Osteoblast (primary cell): ENCODE measurements around the gene PPARGC1A. TPM values are rescaled to one million over a fixed set of nuclear protein-coding genes. Genes with fewer than 3 reads are reported as not detected.

Experiments
- DNase-seq: peaks from one replicate; pipeline ENCODE4 v3.0.0; 2011; ENCODE audit warnings: low spot score, mixed read lengths; ENCODE audit not compliant: insufficient read length; ENCODE audit errors: missing footprints
- H2AFZ ChIP-seq: 2 replicates; pipeline ENCODE4 v1.6.0; 2011; ENCODE audit warnings: mild to moderate bottlenecking, low read length
- H3K27ac ChIP-seq: 2 replicates; pipeline ENCODE4 v1.5.1; 2011; ENCODE audit warnings: mild to moderate bottlenecking, low read depth, low read length, moderate library complexity
- H3K27me3 ChIP-seq: 2 replicates; pipeline ENCODE4 v1.6.0; 2012; ENCODE audit warnings: mild to moderate bottlenecking, control low read depth, inconsistent platforms, low read length, moderate library complexity; ENCODE audit not compliant: insufficient read depth
- H3K36me3 ChIP-seq: 2 replicates; pipeline ENCODE4 v1.5.1; 2011; ENCODE audit warnings: mild to moderate bottlenecking, low read length, control low read depth, moderate library complexity; ENCODE audit not compliant: insufficient read depth
- H3K4me1 ChIP-seq: 2 replicates; pipeline ENCODE4 v1.5.1; 2011; ENCODE audit warnings: mild to moderate bottlenecking, low read length, control low read depth, moderate library complexity; ENCODE audit not compliant: insufficient read depth
- H3K4me2 ChIP-seq: 2 replicates; pipeline ENCODE4 v1.6.0; 2011; ENCODE audit warnings: mild to moderate bottlenecking, low read length; ENCODE audit not compliant: insufficient read depth
- H3K4me3 ChIP-seq: fragments of 200-600 bp; sonication (generic); 3 replicates; pipeline ENCODE4 v1.5.1; 2012; ENCODE audit warnings: mild to moderate bottlenecking, low read length, inconsistent platforms; ENCODE audit not compliant: insufficient read depth
- H3K79me2 ChIP-seq: 2 replicates; pipeline ENCODE4 v1.6.0; 2012; ENCODE audit warnings: mild to moderate bottlenecking, low read length, control low read depth, inconsistent platforms; ENCODE audit not compliant: insufficient read depth
- H3K9me3 ChIP-seq: 2 replicates; pipeline ENCODE4 v1.5.1; 2011; ENCODE audit warnings: low read depth, low read length, control low read depth
- H4K20me1 ChIP-seq: 2 replicates; pipeline ENCODE4 v1.6.0; 2012; ENCODE audit warnings: mild to moderate bottlenecking, low read length, control low read depth; ENCODE audit not compliant: insufficient read depth
- total RNA-seq: library from RNA; depleted of rRNA; stranded (reverse); fragments of >200 nt; gene quantifications from 2 replicates; pipeline ENCODE4 v1.2.3, GENCODE V29; 2012
- TF ChIP-seq, protein P1 (sequence below): IDR thresholded peaks from 2 replicates; pipeline ENCODE4 v1.5.1; 2011; ENCODE audit warnings: mild to moderate bottlenecking, low read depth, low read length, moderate library complexity; ENCODE audit errors: extremely low read depth

Gene PPARGC1A
- total RNA-seq, 1 donor, result 2.5 TPM

DNA sequence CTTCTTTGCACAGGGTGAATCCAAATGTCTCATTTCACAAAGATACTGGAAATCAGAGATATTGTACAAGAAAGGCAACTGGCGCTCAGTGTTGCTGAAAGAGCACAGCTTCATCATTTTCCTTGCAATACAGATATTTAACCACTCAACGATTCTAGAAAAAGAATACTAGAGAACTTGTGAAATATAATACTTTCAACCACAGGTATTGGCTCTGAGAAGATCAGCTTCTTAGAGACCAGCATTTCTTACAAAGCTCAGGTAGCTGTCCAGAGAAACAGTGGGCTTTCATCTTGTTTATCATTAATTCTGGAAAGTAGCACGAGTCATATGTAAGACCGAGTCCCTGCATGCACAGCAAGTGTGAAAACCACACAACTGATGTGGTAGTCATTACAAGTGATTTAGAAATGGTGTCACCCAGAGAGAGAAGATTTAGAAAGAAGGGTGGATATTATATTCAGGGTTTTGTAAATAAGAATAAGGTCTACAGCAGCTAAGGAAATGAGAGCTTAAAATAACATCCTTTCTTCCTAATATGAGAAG is 7.8 kb upstream of the PPARGC1A start:
- DNase-seq, result peak; percentile 39
- H3K27me3 ChIP-seq, result no peaks in the 10 kb centered on the region
- no peak overlapping the region for H3K27ac ChIP-seq
- no peaks in the 10 kb centered on the region for H3K79me2 ChIP-seq
- H2AFZ ChIP-seq, result no peak overlapping the region
- H3K36me3 ChIP-seq, result no peaks in the 10 kb centered on the region
- no peaks in the 10 kb centered on the region for H3K9me3 ChIP-seq
- H3K4me1 ChIP-seq, result no peaks in the 10 kb centered on the region
- no peak overlapping the region for H3K4me2 ChIP-seq
- TF ChIP-seq, protein P1, sequence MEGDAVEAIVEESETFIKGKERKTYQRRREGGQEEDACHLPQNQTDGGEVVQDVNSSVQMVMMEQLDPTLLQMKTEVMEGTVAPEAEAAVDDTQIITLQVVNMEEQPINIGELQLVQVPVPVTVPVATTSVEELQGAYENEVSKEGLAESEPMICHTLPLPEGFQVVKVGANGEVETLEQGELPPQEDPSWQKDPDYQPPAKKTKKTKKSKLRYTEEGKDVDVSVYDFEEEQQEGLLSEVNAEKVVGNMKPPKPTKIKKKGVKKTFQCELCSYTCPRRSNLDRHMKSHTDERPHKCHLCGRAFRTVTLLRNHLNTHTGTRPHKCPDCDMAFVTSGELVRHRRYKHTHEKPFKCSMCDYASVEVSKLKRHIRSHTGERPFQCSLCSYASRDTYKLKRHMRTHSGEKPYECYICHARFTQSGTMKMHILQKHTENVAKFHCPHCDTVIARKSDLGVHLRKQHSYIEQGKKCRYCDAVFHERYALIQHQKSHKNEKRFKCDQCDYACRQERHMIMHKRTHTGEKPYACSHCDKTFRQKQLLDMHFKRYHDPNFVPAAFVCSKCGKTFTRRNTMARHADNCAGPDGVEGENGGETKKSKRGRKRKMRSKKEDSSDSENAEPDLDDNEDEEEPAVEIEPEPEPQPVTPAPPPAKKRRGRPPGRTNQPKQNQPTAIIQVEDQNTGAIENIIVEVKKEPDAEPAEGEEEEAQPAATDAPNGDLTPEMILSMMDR, result no peak
- no peaks in the 10 kb centered on the region for H4K20me1 ChIP-seq
- no peak overlapping the region for H3K4me3 ChIP-seq

GRCh38 chr4:23894021-23894420 is 4.2 kb upstream of the PPARGC1A start:
- DNase-seq, result no peak
- H3K27ac ChIP-seq, result no peak overlapping the region
- H3K27me3 ChIP-seq, result peaks cover 10% of the 10 kb centered on the region
- H3K36me3 ChIP-seq, result no peaks in the 10 kb centered on the region
- no peaks in the 10 kb centered on the region for H3K9me3 ChIP-seq
- H4K20me1 ChIP-seq, result no peaks in the 10 kb centered on the region
- H2AFZ ChIP-seq, result no peak overlapping the region
- H3K4me2 ChIP-seq, result no peak overlapping the region
- no peaks in the 10 kb centered on the region for H3K79me2 ChIP-seq
- H3K4me3 ChIP-seq, result no peak overlapping the region
- peaks cover 7% of the 10 kb centered on the region for H3K4me1 ChIP-seq
- TF ChIP-seq, protein P1, result no peak

DNA sequence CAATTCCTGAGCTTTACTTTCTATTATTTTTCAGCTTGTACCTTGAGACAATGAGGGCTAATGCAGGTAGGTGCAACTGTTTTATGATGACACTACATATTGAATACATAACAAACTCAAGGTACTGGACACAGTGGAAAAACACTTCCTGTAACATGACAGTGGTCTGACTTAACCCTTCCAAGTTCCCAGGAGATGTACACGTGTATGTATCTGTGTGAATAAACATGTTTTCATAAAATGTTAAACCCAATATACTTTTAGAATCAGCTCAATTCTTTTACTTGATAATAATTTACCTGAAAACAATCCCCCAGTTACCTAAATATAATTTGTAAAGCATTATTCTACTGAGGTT is 1.2 kb upstream of the PPARGC1A start:
- H3K9me3 ChIP-seq, result no peaks in the 10 kb centered on the region
- no peak overlapping the region for H3K27ac ChIP-seq
- no peak overlapping the region for H3K4me2 ChIP-seq
- no peak overlapping the region for H3K4me3 ChIP-seq
- H4K20me1 ChIP-seq, result no peaks in the 10 kb centered on the region
- peaks cover 10% of the 10 kb centered on the region for H3K27me3 ChIP-seq
- no peaks in the 10 kb centered on the region for H3K79me2 ChIP-seq
- TF ChIP-seq, protein P1, result no peak
- H3K36me3 ChIP-seq, result no peaks in the 10 kb centered on the region
- no peak for DNase-seq
- peaks cover 13% of the 10 kb centered on the region for H3K4me1 ChIP-seq
- peak overlapping the region; percentile 20 for H2AFZ ChIP-seq

GRCh38 chr4:23890369-23891063 is 669 bp upstream of the PPARGC1A start:
- DNase-seq, result no peak
- TF ChIP-seq, protein P1, result no peak
- Histone ChIP-seq H3K9me3 (no peaks in the 10 kb centered on the region), H3K79me2 (no peaks in the 10 kb centered on the region), H3K4me1 (peaks cover 13% of the 10 kb centered on the region), H3K36me3 (no peaks in the 10 kb centered on the region), H2AFZ (peak overlapping the region; percentile 20), H3K27ac (no peak overlapping the region), H3K27me3 (peaks cover 10% of the 10 kb centered on the region), H3K4me3 (peak overlapping the region; percentile 19), H4K20me1 (no peaks in the 10 kb centered on the region), H3K4me2 (peak overlapping the region; percentile 31)
